Ascending aorta (tissue), 2 donors: Measurements from ENCODE around the gene RNF151. TPM values are rescaled to one million over a fixed set of nuclear protein-coding genes. Genes with fewer than 3 reads are reported as not detected.

Source experiments
- DNase-seq, 2 donors: peaks; one replicate each; pipeline ENCODE4 v3.0.0-alpha.2; 2019; ENCODE audit warnings: low spot score in 2 of 2
- H3K27ac ChIP-seq, 2 donors: fragments of 200-600 bp; sonication (generic); one replicate each; pipeline ENCODE4 v1.5.1; 2016 to 2017; ENCODE audit warnings: mild to moderate bottlenecking in 1 of 2
- H3K27me3 ChIP-seq: fragments of 200-600 bp; sonication (generic); one replicate; pipeline ENCODE4 v1.5.1; 2017
- H3K36me3 ChIP-seq, 2 donors: fragments of 200-600 bp; sonication (generic); one replicate each; pipeline ENCODE4 v1.5.1; 2016
- H3K4me1 ChIP-seq, 2 donors: fragments of 200-600 bp; sonication (generic); one replicate each; pipeline ENCODE4 v1.5.1; 2016 to 2017; ENCODE audit warnings: mild to moderate bottlenecking in 1 of 2
- H3K4me3 ChIP-seq, 2 donors: fragments of 200-600 bp; sonication (generic); one replicate each; pipeline ENCODE4 v1.5.1; 2016 to 2017; ENCODE audit warnings: mild to moderate bottlenecking in 1 of 2
- H3K9me3 ChIP-seq, 2 donors: fragments of 200-600 bp; sonication (generic); one replicate each; pipeline ENCODE4 v1.5.1; 2016
- intact Hi-C: fragments of 100-400 bp; cut with DNase I; formaldehyde crosslinking; loops from one replicate; pipeline ENCODE4 v1.15.1; 2023
- total RNA-seq: library from RNA; depleted of rRNA; stranded (reverse); fragments of >200 nt; gene quantifications from one replicate; pipeline ENCODE4 v1.1.0, GENCODE V29; 2016
- TF ChIP-seq, protein P1 (sequence below), 3 experiments: fragments of 200-600 bp in 2 of 3; fragments of 450-650 bp in 1 of 3; sonication (generic) in 2 of 3; IDR thresholded peaks; one replicate each; pipeline ENCODE4 v1.5.1; 2016 to 2019; ENCODE audit warnings: antibody characterized with exemption in 3 of 3, mild to moderate bottlenecking in 1 of 3, moderate library complexity in 1 of 3

The RNF151 gene
- total RNA-seq, 1 donor from 2014 or later, result not detected

DNA sequence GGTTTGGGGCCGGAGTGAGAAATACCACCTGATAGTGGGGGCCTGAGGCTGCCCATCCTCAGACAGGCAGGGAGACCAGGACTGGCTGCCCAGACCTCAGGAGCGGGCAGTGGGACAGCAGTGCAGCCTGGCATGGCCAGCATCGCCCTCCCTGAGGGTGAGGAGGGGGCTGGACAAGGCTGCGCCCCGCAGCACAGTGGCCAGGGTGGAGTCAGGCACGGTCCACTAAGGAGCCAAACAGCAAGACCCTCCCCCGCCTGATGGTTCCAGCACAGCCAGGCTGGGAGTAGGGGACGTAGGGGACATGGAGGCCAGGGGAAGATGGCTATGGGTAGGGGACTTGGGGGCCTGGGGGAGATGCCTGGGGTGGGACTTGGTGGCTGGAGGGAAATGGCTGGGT is 39.7 kb downstream of the RNF151 start:
- intact Hi-C loops, result no loop called here
- Histone ChIP-seq H3K4me1 (peaks cover 23 to 34% of the 10 kb centered on the region in 2 donors), H3K9me3 (no peaks in the 10 kb centered on the region), H3K36me3 (peaks cover 21% of the 10 kb centered on the region in 2 donors), H3K27me3 (no peaks in the 10 kb centered on the region), H3K4me3 (no peak overlapping the region), H3K27ac (no peak overlapping the region)
- TF ChIP-seq, protein P1, sequence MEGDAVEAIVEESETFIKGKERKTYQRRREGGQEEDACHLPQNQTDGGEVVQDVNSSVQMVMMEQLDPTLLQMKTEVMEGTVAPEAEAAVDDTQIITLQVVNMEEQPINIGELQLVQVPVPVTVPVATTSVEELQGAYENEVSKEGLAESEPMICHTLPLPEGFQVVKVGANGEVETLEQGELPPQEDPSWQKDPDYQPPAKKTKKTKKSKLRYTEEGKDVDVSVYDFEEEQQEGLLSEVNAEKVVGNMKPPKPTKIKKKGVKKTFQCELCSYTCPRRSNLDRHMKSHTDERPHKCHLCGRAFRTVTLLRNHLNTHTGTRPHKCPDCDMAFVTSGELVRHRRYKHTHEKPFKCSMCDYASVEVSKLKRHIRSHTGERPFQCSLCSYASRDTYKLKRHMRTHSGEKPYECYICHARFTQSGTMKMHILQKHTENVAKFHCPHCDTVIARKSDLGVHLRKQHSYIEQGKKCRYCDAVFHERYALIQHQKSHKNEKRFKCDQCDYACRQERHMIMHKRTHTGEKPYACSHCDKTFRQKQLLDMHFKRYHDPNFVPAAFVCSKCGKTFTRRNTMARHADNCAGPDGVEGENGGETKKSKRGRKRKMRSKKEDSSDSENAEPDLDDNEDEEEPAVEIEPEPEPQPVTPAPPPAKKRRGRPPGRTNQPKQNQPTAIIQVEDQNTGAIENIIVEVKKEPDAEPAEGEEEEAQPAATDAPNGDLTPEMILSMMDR (IDR thresholded peaks at IDR 0.05), result no peak
- no peak for DNase-seq

DNA sequence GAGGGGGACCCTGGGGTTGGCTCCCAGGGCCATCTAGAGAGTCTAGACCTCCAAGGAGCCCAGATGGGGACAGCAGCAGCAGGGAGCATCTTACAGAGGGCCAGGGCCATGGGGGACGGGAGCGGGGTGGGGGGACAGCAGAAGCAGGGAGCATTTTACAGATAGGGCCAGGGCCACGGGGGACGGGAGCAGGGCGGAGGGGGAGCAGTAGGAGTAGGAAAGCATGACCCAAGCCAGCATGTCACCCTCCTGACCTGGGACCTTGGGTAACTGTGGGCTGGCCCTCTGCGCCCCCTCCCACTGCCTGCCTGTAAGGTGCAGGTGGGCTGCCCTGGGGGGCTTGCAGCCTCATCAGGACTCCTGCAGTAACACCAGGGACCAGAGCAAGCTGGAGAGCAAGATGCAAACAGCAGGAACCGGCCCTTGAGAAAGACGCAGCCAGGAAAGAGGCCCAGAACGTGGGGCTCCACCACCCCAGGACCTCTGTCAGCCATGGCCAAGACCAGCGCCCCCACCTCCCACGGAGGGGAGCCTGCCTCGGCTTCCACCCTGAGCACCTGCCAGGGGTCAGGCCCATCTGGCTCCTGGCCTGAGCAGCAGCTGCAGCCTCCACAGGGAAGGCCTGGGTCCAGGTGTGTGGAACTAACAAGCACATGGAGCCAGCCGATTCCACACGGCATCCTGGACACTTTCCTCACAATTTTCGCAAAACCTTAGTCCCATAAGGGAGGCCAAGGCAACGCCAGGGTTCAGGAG is 40.6 kb downstream of the RNF151 start:
- H3K27me3 ChIP-seq, result no peaks in the 10 kb centered on the region

DNA sequence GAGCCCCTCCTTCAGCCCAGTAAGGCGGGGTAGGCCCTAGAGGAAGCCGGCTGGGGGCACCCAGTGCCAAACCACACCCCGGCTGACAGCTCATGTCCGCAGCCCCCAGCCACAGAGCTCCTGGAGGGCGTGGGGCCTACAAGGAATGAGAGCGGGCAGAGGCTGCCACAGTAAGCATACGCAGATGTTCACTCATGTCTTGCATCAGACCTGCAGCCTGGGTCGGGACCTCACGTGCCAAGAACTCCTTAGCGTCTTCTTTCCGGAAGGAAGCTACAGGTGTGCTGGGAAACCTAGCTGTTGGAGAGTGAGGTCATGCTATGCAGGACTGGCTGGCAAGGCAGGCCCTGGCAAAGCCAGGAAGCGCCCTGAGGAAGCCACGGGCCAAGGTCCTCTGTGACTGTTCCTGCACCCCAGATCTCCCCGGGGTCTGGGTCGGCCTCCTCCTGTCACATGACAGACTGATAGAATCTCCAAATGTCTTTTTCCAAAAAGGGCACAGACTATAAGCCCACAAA is 41.4 kb downstream of the RNF151 start:
- H3K4me1 ChIP-seq, result peaks cover 23 to 34% of the 10 kb centered on the region in 2 donors
- H3K36me3 ChIP-seq, result peaks cover 4% of the 10 kb centered on the region in 2 donors
- H3K9me3 ChIP-seq, result no peaks in the 10 kb centered on the region
- H3K27me3 ChIP-seq, result no peaks in the 10 kb centered on the region
- H3K27ac ChIP-seq, result no peak overlapping the region
- TF ChIP-seq, protein P1 (IDR thresholded peaks at IDR 0.05), result no peak
- DNase-seq, result no peak
- intact Hi-C loops, result no loop called here
- peak overlapping the region; percentile 75 to 94 for H3K4me3 ChIP-seq

More for the DNA sequence above, 40.6 kb downstream of the RNF151 start:
- intact Hi-C loops, result no loop called here
- peaks cover 23 to 34% of the 10 kb centered on the region in 2 donors for H3K4me1 ChIP-seq
- TF ChIP-seq, protein P1 (IDR thresholded peaks at IDR 0.05), result no peak
- H3K36me3 ChIP-seq, result peaks cover 12% of the 10 kb centered on the region in 2 donors
- peak overlapping the region in 1 of 2 donors; percentile 75 for H3K4me3 ChIP-seq
- DNase-seq, result no peak
- H3K9me3 ChIP-seq, result no peaks in the 10 kb centered on the region
- H3K27ac ChIP-seq, result no peak overlapping the region

DNA sequence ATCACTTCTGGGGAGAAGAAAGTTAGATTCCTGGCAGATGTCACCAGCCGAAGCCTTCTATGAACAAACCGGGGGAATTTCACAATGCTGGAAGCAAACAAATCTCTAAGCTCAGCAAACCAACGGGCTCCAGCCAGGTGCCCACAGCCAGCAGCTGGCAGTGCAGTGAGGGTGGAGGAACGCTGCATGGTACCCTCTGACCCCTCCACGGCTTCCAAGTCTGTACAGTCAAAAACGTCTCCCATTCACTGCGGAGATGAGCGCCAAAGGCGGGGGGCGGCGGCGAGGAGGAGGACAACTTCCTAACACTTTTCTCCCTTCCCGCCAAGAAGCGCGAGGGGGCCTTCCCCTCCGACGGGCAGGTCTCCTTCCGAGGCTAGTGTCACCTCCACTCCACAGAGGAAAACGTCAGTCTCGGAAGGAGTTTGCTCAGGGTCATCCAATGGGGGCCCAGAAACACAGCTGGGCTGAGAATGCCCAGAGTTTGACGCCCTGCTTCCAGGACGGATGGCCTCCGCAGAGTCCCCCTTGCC is 42.0 kb downstream of the RNF151 start:
- Histone ChIP-seq H3K9me3 (no peaks in the 10 kb centered on the region), H3K36me3 (no peaks in the 10 kb centered on the region), H3K4me1 (peaks cover 23 to 34% of the 10 kb centered on the region in 2 donors), H3K4me3 (peak overlapping the region; percentile 75 to 94), H3K27ac (peak overlapping the region; percentile 52 to 75), H3K27me3 (no peaks in the 10 kb centered on the region)
- intact Hi-C loops, result no loop called here
- TF ChIP-seq, protein P1 (IDR thresholded peaks at IDR 0.05), result no peak
- DNase-seq, result no peak

DNA sequence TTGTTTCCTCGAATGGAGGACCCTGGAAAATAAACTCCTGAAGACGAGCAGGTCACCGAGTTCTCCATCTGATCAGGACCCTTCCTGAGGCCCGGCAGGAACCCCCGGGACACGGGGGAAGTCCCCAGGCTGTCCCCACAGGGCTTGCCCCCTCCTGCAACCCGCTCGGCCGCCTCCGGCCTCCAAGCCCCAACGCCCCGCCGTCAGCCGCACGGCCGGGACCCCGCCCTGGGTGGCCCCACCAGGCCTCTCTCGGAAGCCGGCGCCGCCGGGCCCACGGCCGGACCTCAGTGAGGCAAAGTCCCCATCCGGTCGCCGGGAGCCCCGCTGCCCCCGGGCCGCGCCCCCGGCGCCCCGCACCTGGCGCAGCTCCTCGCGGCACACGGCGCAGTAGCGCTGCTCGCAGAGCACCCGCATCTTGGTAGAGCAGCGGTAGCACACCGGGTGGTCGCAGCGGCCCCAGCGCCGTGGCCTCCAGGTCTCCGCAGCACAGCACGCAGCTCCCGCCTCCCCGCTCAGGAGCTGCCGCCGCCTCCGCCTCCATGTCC is 42.6 kb downstream of the RNF151 start:
- no peaks in the 10 kb centered on the region for H3K9me3 ChIP-seq
- H3K27me3 ChIP-seq, result no peaks in the 10 kb centered on the region
- H3K4me1 ChIP-seq, result peaks cover 19 to 31% of the 10 kb centered on the region in 2 donors
- DNase-seq, result no peak
- peak overlapping the region; percentile 52 to 75 for H3K27ac ChIP-seq
- TF ChIP-seq, protein P1 (IDR thresholded peaks at IDR 0.05), result no peak
- H3K4me3 ChIP-seq, result peak overlapping the region; percentile 75 to 94
- no peaks in the 10 kb centered on the region for H3K36me3 ChIP-seq
- intact Hi-C loops, result no loop called here
